CD4-positive, CD25-positive, alpha-beta regulatory T cell (primary cell): ENCODE results near the gene ZFX. TPM values are rescaled to one million over a fixed set of nuclear protein-coding genes. Genes with fewer than 3 reads are reported as not detected.

Experiments
- ATAC-seq, 2 donors: fragments of 150-1000 bp; cut with Tn5 transposase; one replicate each; pipeline ENCODE4 v1.10.0; 2021; ENCODE audit warnings: low read depth in 2 of 2, moderate number of reproducible peaks in 2 of 2, moderate library complexity in 1 of 2
- DNase-seq, 3 donors: peaks; one replicate each; pipeline versions ENCODE4 v3.0.0 to v3.0.0-alpha.2; 2012 to 2022; ENCODE audit warnings: mixed read lengths in 1 of 3
- H3K27ac ChIP-seq: one replicate; pipeline ENCODE4 v1.7.0; 2013; ENCODE audit warnings: mild to moderate bottlenecking, low read length; ENCODE audit not compliant: insufficient read depth, poor library complexity, severe bottlenecking
- H3K27me3 ChIP-seq: one replicate; pipeline ENCODE4 v1.7.0; 2013; ENCODE audit warnings: low read length; ENCODE audit not compliant: control insufficient read depth, insufficient read depth
- H3K36me3 ChIP-seq: one replicate; pipeline ENCODE4 v1.7.0; 2013; ENCODE audit warnings: mild to moderate bottlenecking, low read length, moderate library complexity; ENCODE audit not compliant: control insufficient read depth, insufficient read depth
- H3K4me1 ChIP-seq: 2 replicates; pipeline ENCODE4 v1.7.0; 2013; ENCODE audit warnings: mild to moderate bottlenecking, low read length; ENCODE audit not compliant: insufficient read depth, control insufficient read depth, poor library complexity, severe bottlenecking
- H3K4me3 ChIP-seq: one replicate; pipeline ENCODE4 v1.7.0; 2013; ENCODE audit warnings: low read depth, mild to moderate bottlenecking, low read length, moderate library complexity
- H3K9me3 ChIP-seq, 2 experiments: 1 replicate in 1 of 2; 2 replicates in 1 of 2; pipeline ENCODE4 v1.7.0; 2013; ENCODE audit warnings: low read length in 2 of 2, mild to moderate bottlenecking in 1 of 2, moderate library complexity in 1 of 2; ENCODE audit not compliant: control insufficient read depth in 2 of 2
- H3K27ac Mint-ChIP-seq, 3 donors: one replicate each; pipeline ENCODE4 v1.8.0; 2020 to 2022; ENCODE audit warnings: mild to moderate bottlenecking in 3 of 3, mixed read lengths in 3 of 3, moderate library complexity in 2 of 3
- H3K27me3 Mint-ChIP-seq: one replicate; pipeline ENCODE4 v1.8.0; 2022; ENCODE audit warnings: mild to moderate bottlenecking, mixed read lengths
- H3K36me3 Mint-ChIP-seq: one replicate; pipeline ENCODE4 v1.8.0; 2020; ENCODE audit warnings: mixed read lengths
- H3K4me1 Mint-ChIP-seq, 4 donors: one replicate each; pipeline ENCODE4 v1.8.0; 2020 to 2022; ENCODE audit warnings: mixed read lengths in 4 of 4, mild to moderate bottlenecking in 1 of 4
- H3K4me3 Mint-ChIP-seq, 4 donors: one replicate each; pipeline ENCODE4 v1.8.0; 2020 to 2022; ENCODE audit warnings: mild to moderate bottlenecking in 4 of 4, mixed read lengths in 4 of 4, moderate library complexity in 3 of 4
- H3K9me3 Mint-ChIP-seq, 7 donors: one replicate each; pipeline ENCODE4 v1.8.0; 2020 to 2022; ENCODE audit warnings: mixed read lengths in 7 of 7, mild to moderate bottlenecking in 3 of 7, moderate library complexity in 2 of 7
- polyA plus RNA-seq, 4 donors: library from polyadenylated mRNA; unstranded; fragments of 300-500 nt; fragmentation: Illumina TruSeq; gene quantifications; one replicate each; pipeline ENCODE4 v1.2.3, GENCODE V29; 2021
- total RNA-seq: library from RNA; stranded (reverse); gene quantifications from one replicate; pipeline ENCODE4 v1.2.3, GENCODE V29; 2022

ZFX gene
- total and polyA plus RNA-seq, 5 donors from 2014 or later = 20.4 to 104 (median 39.2) TPM

DNA sequence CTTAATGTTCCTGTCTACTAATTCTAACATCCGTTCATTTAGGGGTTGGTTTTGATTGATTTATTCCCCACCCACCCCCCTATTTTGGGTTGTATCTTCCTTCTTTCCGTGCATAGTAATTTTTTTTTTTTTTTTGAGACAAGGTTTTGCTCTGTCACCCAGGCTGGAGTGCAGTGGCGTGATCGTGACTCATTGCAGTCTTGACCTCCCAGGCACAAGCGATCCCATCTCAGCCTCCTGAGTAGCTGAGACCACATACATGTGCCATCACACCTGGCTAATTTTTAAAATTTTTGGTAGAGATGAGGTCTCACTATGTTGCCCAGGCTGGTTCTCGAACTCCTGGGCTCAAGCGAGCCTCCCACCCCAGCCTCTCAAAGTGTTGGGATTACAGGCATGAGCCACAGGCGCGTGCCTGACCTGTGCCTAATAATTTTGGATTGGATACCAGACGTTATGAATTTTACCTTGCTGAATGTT is 79.9 kb downstream of the ZFX start:
- Mint-ChIP-seq H3K4me1 (no peaks in the 10 kb centered on the region), H3K27ac (no peak overlapping the region), H3K36me3 (no peaks in the 10 kb centered on the region), H3K9me3 (peaks cover 0 to 8% (median 0%) of the 10 kb centered on the region in 7 donors), H3K27me3 (peaks cover 11% of the 10 kb centered on the region), H3K4me3 (no peak overlapping the region)
- no peaks in the 10 kb centered on the region for H3K4me1 ChIP-seq
- H3K36me3 ChIP-seq = no peaks in the 10 kb centered on the region
- no peak overlapping the region for H3K4me3 ChIP-seq
- no peak overlapping the region for H3K27ac ChIP-seq
- ATAC-seq = no peak
- H3K9me3 ChIP-seq = no peaks in the 10 kb centered on the region
- DNase-seq = no peak
- H3K27me3 ChIP-seq = no peaks in the 10 kb centered on the region

DNA sequence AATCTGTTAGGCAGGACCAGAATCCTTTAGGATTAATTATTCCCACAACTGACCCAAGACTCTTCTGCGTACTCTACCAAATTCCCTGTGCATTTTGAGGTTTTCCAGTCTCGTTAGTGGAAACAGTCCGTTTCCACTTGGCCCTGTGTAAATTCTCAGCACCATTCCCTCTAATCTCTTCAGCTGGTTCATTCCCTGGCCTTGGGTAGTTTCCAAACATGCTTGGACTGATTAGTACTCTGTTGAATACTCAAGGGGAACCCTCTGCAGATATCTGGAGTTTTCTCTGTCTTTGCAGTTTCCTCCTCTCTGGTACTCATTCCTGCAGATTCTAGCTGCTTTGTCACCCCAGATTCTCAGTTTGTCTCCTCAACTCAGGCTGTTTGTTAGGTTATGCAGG is 80.4 kb downstream of the ZFX start:
- H3K4me1 Mint-ChIP-seq = no peaks in the 10 kb centered on the region

DNA sequence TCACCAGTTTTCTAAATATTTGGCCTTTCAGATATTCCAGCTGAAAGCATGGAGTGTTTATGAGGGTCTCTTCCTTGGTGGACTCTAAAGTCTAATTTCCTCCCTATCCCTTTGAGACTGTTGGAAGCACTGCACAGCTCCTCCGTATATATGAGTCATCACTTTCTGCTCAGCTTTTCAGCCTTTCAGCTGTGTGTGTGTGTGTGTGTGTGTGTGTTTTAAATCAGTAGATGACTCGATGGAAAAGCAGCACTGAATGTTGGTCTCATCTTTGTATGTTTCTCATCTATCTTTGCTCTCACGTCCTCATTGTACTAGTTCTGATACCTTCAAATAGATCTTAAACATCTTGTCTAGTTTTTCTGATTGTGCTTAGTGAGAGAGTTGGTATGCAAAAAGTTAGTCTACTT is 81.6 kb downstream of the ZFX start:
- Histone ChIP-seq H3K4me1 (no peaks in the 10 kb centered on the region), H3K27me3 (no peaks in the 10 kb centered on the region), H3K36me3 (no peaks in the 10 kb centered on the region), H3K27ac (no peak overlapping the region), H3K4me3 (no peak overlapping the region), H3K9me3 (no peaks in the 10 kb centered on the region)
- no peaks in the 10 kb centered on the region for H3K4me1 Mint-ChIP-seq
- peaks cover 0 to 4% (median 0%) of the 10 kb centered on the region in 7 donors for H3K9me3 Mint-ChIP-seq
- peaks cover 11% of the 10 kb centered on the region for H3K27me3 Mint-ChIP-seq
- H3K36me3 Mint-ChIP-seq = no peaks in the 10 kb centered on the region
- DNase-seq (no peak), ATAC-seq (no peak)
- no peak overlapping the region for H3K4me3 Mint-ChIP-seq
- H3K27ac Mint-ChIP-seq = no peak overlapping the region

More for the DNA sequence above, 80.4 kb downstream of the ZFX start:
- peaks cover 11% of the 10 kb centered on the region for H3K27me3 Mint-ChIP-seq
- peaks cover 0 to 8% (median 0%) of the 10 kb centered on the region in 7 donors for H3K9me3 Mint-ChIP-seq
- H3K27ac ChIP-seq = no peak overlapping the region
- no peaks in the 10 kb centered on the region for H3K27me3 ChIP-seq
- no peak overlapping the region for H3K4me3 ChIP-seq
- H3K4me3 Mint-ChIP-seq = no peak overlapping the region
- no peaks in the 10 kb centered on the region for H3K4me1 ChIP-seq
- H3K36me3 Mint-ChIP-seq = no peaks in the 10 kb centered on the region
- ATAC-seq (no peak), DNase-seq (no peak)
- no peak overlapping the region for H3K27ac Mint-ChIP-seq
- no peaks in the 10 kb centered on the region for H3K36me3 ChIP-seq
- no peaks in the 10 kb centered on the region for H3K9me3 ChIP-seq

DNA sequence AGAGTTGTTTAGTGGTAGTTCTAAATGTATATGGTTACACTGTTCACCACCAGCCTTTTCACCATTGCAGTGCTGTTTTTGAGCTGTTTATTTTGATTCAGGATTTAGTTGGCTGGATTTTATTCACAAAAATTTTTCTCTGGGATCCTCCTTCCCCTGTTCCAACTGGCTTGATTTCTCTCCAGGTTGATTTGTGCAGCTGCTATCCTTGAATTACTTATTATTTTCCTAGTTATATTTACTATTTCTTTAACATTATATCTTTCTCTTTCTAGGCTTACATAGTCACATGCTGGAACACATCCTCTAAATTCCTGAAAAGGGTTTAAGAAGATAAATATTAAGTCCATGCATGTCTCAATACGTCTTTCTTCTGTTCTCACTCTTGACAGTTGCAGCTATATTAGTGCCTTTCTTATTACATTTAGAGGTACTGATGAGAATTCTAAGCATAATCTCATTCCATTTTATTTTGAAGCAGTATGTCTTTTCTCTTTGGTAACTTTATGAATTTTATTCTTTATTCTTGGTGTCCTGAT is 82.2 kb downstream of the ZFX start:
- Histone ChIP-seq H3K4me1 (no peaks in the 10 kb centered on the region), H3K4me3 (no peak overlapping the region), H3K36me3 (no peaks in the 10 kb centered on the region), H3K27me3 (no peaks in the 10 kb centered on the region), H3K27ac (no peak overlapping the region), H3K9me3 (no peaks in the 10 kb centered on the region)
- Mint-ChIP-seq H3K27ac (no peak overlapping the region), H3K4me3 (no peak overlapping the region), H3K9me3 (peaks cover 0 to 4% (median 0%) of the 10 kb centered on the region in 7 donors), H3K27me3 (peaks cover 11% of the 10 kb centered on the region), H3K36me3 (no peaks in the 10 kb centered on the region), H3K4me1 (no peaks in the 10 kb centered on the region)
- no peak for ATAC-seq
- DNase-seq = no peak

DNA sequence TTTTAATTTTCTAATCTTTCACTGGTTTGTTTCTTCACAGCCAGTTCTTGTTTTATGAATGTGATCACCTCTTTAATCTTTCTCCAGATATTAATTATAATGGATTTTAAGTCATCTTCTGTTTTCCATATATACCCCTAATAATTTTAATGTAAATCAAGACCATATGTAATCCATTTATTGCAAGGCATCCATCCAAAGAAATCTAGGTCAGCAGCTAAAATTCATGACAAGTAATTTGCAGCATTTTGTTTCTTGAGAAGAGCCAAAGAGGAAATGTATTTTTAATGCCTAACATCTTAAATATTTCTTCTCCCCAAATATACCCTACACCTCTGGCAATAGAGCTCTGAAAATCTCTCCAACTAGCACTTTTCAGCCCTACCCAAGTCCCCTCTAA is 83.3 kb downstream of the ZFX start:
- DNase-seq = no peak
- H3K9me3 ChIP-seq = no peaks in the 10 kb centered on the region
- H3K4me1 Mint-ChIP-seq = no peaks in the 10 kb centered on the region
- no peaks in the 10 kb centered on the region for H3K4me1 ChIP-seq
- no peak overlapping the region for H3K4me3 ChIP-seq
- no peak overlapping the region for H3K4me3 Mint-ChIP-seq
- H3K27ac ChIP-seq = no peak overlapping the region
- no peak overlapping the region for H3K27ac Mint-ChIP-seq
- H3K27me3 ChIP-seq = no peaks in the 10 kb centered on the region
- ATAC-seq = no peak
- H3K27me3 Mint-ChIP-seq = peaks cover 11% of the 10 kb centered on the region
- peaks cover 0 to 2% (median 0%) of the 10 kb centered on the region in 7 donors for H3K9me3 Mint-ChIP-seq
- H3K36me3 ChIP-seq = no peaks in the 10 kb centered on the region
- H3K36me3 Mint-ChIP-seq = no peaks in the 10 kb centered on the region

DNA sequence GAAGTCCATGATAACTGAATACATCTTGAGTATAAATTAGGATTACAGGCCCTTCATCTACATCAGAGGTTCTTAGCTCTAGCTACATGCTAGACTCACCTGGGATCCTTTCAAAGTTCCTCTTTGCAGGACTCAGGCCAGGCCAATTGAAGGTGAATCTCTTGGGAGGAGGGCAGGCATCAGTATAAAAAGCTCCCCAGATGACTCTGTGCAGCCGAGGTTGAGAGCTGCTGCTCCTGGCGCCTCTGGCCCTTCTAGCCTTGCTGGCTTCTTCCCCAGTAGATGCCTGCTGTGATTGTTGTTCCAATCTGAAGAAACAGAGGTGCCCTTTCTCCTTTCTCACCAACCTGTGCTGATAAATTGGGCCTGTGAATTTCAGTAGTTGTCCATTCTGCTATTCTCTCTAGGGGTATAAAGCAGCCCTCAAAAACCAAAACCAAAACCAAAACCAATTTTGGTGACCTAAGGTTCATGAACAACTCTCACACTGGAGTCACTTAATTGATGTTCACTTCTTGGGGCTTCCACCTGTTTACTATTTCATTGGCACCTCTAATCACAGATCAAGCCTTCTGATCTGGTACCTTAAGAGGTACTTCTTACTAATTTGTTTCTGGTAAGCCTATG is 85.7 kb downstream of the ZFX start:
- Histone ChIP-seq H3K36me3 (no peaks in the 10 kb centered on the region), H3K27ac (no peak overlapping the region), H3K4me3 (no peak overlapping the region), H3K9me3 (no peaks in the 10 kb centered on the region), H3K4me1 (no peaks in the 10 kb centered on the region), H3K27me3 (no peaks in the 10 kb centered on the region)
- DNase-seq = peak in 1 of 3 donors; percentile 54
- ATAC-seq = no peak
- no peak overlapping the region for H3K27ac Mint-ChIP-seq
- no peaks in the 10 kb centered on the region for H3K4me1 Mint-ChIP-seq
- H3K36me3 Mint-ChIP-seq = no peaks in the 10 kb centered on the region
- peaks cover 14% of the 10 kb centered on the region for H3K27me3 Mint-ChIP-seq
- no peak overlapping the region for H3K4me3 Mint-ChIP-seq
- H3K9me3 Mint-ChIP-seq = no peaks in the 10 kb centered on the region

DNA sequence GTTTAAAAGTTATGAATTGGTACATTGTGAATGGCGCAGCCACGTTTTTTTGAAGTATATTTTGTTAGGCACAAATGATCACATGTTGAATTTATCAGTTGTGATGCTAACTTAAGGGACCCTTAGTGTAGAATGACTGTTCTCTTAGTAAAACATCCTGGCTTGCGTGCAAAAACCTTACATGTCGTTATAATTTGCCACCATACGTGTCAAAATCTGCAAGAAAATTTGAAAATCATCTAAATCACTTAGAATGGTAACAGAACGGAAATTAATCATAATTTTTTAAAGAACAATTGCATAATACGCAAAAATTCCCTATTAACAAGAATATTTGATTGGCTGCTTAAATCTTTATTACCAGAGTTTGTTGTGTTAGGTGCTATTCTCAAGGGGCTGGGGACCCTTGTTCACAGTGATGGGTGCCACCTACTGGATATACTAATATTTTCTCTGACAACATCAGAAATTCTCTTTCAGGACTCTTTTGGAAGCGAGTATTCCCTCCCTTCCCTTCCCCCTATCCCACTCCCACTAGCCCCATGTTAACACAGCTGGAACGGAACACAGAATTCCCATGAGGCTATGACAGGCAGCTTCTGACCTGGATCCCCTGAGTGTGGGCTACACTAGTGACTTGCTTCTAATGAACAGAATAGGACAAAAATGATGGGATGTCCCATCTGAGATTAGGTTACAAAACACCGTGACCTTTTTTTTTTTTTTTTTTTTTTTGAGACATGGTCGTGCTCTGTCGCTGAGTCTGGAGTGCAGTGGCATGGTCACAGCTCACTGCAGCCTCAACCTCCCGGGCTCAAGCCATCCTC is 92.5 kb downstream of the ZFX start:
- Histone ChIP-seq H3K4me1 (no peaks in the 10 kb centered on the region), H3K27me3 (no peaks in the 10 kb centered on the region), H3K4me3 (no peak overlapping the region), H3K9me3 (no peaks in the 10 kb centered on the region), H3K27ac (no peak overlapping the region), H3K36me3 (no peaks in the 10 kb centered on the region)
- no peaks in the 10 kb centered on the region for H3K9me3 Mint-ChIP-seq
- no peak overlapping the region for H3K4me3 Mint-ChIP-seq
- peaks cover 8% of the 10 kb centered on the region for H3K27me3 Mint-ChIP-seq
- H3K36me3 Mint-ChIP-seq = no peaks in the 10 kb centered on the region
- peak overlapping the region in 1 of 3 donors; percentile 66 for H3K27ac Mint-ChIP-seq
- H3K4me1 Mint-ChIP-seq = no peaks in the 10 kb centered on the region
- ATAC-seq (no peak), DNase-seq (peak in 2 of 3 donors; percentile 21 to 45)
